HTR-8/SVneo (cell line): ENCODE results near the gene ASB2.

Experiments used
- DNase-seq: peaks from one replicate; pipeline ENCODE4 v3.0.0; 2011; ENCODE audit warnings: low spot score, mixed read lengths; ENCODE audit not compliant: insufficient read length
- FAIRE-seq: peaks from 2 replicates; lab custom pipeline; 2011; peaks lifted over from hg19 to GRCh38; lab: Jason Lieb, UNC

ASB2 gene

DNA sequence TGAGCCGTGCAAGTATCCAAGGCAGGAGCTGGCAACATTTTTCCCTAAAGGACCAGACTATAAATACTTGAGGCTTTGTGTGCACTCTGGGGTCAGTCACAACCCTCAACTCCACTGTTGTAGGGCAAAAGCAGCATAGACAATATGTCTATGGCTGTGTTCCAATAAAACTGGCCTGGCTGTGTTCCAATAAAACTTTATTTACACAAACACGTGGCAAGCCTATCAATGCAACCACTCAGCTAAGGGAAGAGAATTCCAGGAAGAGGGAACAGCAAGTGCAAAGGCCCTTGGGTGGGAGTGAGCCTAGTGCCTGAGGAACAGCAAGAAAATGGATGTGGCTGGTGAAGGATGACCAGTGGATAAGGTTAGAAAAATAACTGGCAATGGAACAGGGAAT, 60.6 kb downstream of the ASB2 start:
- FAIRE-seq (no peak), DNase-seq (no peak)

DNA sequence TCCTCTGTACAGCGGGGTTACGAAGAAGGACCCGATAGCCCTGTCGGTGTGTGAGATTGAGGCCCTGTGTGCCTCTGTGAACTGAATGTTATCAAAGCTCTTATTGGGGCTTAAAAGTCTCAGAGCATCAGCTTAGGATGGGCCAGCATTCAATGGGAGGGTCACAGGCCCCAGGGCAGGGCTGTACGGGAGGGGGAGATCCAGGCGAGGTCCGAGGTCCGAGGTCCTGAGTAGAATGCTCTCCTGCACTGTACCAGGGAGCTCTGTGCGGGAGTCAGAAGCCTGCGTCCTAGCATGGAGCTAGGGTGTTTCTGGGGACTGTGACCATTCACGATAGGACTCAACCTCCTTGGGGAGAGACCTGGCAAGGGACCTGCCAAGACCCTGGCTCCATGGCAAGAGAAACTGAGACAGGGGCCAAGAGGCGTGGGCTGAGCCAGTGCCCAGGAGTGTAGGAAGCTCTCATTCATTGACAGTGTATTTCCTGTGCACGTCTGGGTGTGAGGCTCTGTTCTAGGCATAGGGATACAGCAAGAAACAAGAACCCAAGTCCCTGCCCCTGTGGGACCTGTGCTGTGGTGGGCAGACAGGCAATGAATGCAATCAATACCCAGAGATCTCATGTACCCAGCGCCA, 61.2 kb downstream of the ASB2 start:
- no peak for DNase-seq
- FAIRE-seq, result no peak

DNA sequence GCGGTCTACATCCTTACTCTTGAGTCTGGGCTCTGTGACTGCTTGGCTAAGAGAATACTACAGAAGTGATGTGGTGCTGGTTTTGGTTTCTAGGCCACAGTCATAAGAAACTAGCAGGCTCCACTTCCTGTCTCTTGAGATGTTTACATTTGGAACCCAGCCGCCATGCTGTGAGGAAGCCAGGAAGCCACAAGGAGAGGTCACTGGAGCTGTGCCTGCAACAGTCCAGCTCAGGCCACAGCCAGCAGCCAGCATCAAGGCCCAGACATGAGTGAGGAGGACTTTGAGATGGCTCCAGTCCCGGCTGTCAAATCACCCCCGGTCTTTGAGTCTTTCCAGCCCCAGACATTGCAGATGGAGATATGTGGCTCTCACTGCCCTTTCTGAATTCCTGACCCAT, 62.1 kb downstream of the ASB2 start:
- FAIRE-seq, result no peak
- no peak for DNase-seq

DNA sequence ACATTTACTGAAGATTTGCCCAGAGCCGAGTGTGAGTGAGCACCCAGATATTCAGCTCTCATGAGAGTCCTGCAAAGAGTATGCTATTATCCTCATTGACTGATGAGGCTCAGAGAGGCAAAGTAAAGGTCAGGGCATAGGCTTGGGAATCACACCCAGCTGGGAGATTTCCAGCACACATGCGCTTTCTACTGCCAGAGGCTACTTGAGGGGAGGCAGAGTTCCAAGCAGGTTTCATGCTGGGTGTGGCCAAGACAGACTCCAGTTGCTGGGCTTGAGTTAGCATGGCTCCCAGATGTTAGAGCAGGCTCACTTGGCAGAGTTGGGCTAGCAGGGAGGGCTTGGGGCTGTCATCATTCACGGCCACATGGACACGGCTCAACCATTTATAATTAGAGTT, 63.6 kb downstream of the ASB2 start:
- FAIRE-seq, result no peak

DNA sequence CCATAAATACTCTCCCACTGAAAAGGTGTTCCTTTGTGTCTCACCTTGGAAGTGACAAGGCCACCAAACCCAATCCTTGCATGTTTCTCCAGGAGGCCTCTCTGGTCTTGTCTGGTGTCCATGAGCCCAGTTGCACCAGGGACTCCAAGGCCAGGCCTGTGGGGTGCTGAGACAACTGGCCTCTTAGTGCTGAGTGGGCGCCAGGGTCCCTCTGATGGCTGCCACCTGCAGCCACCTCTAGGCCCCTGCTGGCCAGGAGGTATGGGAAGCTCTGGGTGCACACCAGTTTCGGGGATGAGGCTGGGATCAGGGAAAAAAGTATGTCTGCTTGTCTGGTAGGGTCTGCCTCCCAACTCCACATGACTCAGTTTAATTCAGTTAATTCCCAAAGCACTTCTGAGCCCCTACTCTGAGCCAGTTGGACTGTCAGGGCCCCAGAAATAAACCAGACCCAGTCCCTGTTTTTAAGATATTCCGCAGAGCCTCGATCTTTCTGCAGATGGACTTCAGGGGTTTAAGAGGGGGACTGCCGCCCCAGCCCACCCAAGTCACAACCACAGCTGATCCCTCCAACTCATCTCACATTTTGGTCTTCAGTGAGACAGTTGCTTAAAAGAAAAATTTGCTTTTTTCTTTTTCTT, 64.3 kb downstream of the ASB2 start:
- FAIRE-seq, result no peak
- no peak for DNase-seq

More for the DNA sequence above, 63.6 kb downstream of the ASB2 start:
- no peak for DNase-seq

DNA sequence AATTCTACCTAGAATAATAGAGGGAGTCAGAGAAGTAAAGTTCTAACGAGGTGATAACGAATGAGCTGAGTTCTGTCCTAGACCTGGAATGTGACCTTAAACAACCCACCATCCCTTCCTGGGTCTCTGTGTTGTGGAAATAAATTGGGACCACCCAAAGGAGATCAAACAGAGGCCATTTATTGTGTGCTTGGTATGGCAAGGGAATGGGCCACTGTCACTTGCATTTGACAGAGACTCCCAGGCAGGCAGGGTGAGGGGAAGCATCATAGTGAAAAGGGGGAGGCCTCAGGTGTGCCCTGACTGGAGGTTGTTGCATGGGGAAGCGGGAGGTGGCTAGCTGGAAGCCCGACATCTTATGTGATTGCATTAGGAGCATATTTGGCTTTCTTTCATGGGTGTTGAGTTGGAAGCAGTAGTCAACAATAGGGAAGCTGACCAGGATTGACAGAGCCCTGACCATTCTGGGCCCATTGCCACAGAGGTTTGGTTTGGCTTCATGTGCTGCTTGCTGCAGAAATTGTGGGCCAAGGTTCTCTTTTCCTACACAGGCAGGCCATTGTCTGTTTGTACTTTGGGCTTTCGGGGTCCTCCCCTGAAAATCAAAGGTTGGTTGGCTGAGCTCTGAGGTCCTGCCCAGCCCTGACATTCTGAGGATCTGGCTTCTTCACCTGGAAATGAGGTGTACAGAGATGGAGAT, 66.8 kb downstream of the ASB2 start:
- DNase-seq (no peak), FAIRE-seq (no peak)

DNA sequence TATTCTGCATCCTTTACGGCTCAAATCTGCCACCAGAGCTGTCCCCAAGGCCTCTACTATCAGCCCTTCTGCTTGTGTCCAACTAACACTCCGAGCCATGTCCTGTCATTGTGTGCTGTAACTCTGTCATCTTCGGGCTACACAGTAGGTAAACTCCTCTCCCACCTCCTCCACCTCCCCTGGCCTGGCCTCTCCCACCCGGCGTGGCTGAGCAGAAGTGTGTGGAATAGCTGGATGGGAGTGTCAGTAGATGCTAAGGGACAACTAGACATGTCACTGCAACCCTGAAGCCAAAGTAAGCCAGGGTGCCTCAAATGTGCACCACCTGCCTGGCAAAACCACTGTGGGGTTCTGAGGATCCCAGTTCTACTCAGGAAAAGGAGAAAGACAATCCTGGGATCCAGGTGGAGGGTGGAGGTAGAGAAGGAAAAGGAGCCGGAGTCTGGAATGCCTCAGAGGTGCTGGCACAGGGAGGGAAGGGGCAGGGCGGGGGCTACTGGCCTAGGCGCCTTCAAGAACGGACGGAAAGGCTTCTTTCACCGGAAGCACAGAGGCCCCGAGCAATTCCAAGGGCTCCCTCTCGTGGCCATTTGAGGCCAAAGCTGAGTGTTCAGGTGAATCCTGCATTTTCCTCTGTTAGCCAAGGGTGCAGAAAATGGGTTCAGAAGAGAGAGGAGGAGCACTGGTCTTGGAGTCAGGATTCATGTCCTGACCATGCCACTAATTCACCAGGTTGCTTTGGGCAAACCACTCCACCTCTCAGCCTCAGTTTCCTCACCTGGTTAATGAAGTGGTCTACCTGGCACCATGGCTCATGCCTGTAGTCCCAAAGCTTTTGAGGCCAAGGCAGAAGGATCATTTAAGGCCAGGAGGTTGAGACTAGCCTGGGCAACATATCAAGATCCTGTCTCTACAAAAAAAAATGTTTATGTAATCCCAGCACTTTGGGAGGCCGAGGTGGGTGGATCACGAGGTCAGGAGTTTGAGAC, 69.7 kb downstream of the ASB2 start:
- FAIRE-seq (no peak), DNase-seq (peak; percentile 71)

DNA sequence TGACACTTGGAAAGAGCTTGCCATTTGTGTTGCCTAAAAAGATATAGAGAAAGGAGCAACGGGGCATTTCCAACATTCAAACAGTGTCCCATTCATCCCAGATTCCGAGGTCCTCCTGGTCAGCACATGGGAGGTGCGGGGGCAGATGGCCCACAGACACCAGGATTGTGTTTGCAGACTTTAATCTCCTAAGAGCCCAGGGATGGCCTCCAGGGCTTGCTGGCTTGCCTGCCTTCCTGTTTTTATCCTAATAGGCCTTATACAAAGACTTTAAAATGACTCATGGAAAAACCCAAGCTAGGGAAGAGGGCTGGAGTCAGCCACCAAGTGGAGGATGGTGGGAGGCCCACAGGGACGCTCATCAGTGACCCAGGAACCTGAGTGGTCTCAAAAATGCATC, 70.7 kb downstream of the ASB2 start:
- DNase-seq, result no peak
- FAIRE-seq, result no peak

DNA sequence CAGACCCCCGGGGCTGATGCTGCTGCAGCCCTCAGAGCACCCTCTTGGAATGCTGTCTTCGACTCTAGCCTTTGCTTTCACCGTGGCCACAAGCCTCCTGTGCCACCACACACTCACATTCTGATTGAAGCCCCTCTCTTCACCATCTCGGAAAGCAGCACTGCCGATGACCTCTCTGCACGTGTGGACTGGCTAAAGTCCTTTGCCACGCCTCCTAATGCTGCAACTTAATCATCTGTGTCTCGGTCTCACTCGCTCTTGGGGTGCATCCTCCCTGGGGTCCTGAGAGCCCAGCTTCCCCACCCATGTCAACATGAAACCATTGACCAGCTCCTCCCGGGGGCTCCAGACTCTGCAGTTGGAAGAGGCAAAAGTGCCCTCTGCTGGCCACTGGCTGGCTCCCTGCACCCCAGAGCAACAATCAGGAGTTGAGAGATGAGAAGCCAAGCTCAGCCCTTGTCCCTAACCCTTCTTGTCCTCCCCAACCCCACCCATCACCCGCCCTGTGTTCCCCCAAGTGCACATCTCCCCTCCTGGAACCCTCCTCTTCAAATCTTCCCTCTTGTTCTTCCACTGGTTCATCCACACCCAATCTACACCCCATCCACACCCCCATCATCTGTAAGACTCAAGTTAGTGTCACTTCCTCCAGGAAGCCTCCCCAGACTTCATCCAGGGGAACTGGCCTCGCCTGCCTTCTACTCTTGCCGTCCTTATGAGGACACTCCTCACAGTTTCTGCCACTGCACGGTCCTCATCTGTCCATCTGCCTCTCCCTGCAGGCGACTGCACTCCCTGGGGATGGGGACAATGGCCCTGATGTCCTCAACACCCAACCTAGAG, 72.8 kb downstream of the ASB2 start:
- peak; percentile 24 for DNase-seq
- no peak for FAIRE-seq

DNA sequence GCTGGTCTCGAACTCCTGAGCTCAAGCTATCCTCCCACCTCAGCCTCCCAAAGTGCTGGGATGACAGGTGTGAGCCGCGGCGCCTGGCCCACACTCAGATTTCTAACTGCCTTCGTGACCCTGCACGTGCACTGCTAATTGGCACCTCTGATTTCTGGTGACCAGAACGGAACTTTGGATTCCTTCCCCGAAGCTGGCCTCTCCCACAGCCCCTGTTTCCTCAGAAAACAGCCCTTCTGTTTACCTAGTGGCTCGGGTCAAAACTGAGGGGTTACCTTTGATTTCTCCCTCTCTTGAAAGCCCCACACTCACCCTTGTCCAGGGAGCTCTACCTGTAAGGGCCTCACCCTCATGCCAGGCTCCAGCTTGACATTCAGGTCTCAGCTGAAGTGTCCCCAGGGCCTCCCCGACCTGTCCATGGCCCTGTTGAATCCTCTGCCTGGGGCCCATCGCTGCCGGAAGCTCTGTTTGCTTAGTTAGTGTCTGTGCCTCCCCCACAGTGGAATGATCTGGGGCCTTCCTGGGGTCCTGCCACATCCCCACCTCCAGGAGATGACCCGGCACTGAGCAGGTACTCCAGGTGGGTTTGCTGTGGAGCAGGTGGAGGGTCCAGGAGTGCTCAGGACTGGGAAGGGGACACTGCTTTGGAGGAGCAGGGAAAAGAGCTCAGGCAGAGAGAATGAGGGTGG, 73.6 kb downstream of the ASB2 start:
- DNase-seq, result no peak
- FAIRE-seq, result no peak

DNA sequence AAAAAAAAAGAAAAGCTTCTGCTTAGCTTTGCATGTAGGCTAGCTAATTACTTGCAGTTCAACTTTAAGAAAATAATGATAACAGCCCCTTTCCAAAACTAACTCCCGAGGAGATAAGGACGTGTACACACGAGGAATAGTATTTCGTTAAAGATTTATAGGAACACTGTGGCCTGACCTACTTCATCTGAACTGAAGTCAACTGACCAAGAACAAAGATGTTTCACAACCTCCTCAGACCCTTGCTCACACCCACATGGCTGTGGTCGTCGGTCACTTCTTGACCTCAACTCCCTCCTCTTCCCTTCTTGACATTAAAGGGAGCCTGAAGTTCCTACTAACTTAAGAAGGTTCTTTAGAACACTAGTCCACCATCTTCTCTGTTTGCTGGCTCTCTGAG, 74.6 kb downstream of the ASB2 start:
- FAIRE-seq, result no peak
- no peak for DNase-seq

DNA sequence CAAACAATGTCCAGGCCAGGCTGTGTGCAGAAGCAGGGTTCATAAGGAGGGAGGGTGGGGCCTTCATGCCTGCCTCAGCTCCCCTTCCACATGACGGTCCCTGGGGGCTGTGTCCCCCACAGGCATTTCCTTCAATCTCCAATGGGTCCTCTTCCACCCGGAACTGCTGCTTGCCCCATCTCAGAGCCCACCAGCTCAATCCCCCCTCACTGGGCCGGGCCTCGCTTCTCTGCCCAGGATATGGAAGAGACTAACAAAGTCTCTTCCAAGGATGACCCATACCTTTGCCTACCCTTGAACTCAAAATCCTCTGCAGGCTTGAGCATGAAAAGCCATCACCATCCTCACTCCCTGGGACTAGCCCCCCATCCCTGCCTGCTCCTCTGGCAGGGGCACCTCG, 77.6 kb downstream of the ASB2 start:
- DNase-seq (no peak), FAIRE-seq (no peak)

DNA sequence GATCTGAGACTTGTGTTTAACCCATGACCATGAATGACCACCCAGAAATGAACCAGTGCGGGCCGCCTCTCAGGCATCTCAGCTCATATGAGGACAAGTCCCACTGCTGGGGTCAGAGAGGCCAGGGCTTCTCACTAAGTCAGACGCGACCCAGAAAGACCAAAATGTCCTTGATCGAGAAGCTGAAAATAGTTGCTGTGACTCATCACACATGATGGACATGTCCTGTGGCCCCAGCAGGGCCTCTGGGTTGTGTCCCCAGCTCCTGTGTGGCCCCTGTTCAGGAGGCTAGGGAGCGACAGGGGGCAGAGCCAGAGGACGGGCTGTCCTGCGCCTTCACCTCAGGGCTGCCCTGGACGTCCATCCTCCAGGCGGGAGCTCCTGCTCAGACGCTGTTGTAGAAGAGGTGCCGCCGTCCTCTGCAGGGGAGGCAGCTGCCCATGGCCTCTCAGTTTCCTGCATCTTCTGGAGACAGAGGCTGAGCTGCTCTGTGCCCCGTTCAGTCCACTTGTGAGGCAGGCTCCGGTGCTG, 78.2 kb downstream of the ASB2 start:
- FAIRE-seq, result no peak
- DNase-seq, result no peak

DNA sequence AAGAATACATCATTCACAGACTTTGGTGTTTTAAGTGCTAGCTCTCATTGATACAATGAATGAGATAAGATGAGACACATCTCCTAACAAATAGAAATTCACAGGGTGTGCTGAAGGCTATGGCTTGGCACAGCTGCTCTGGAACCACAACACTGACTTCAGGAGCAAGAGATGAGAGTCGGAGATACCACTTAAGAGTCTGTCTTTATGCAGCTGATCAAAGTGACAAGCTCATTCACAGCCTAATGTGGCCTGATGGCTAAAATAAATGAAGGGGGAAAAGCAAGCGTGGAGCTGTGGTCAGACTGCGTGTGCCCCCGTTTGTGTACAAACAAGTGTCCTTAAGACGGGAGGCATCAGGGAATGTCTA, 78.9 kb downstream of the ASB2 start:
- no peak for FAIRE-seq

DNA sequence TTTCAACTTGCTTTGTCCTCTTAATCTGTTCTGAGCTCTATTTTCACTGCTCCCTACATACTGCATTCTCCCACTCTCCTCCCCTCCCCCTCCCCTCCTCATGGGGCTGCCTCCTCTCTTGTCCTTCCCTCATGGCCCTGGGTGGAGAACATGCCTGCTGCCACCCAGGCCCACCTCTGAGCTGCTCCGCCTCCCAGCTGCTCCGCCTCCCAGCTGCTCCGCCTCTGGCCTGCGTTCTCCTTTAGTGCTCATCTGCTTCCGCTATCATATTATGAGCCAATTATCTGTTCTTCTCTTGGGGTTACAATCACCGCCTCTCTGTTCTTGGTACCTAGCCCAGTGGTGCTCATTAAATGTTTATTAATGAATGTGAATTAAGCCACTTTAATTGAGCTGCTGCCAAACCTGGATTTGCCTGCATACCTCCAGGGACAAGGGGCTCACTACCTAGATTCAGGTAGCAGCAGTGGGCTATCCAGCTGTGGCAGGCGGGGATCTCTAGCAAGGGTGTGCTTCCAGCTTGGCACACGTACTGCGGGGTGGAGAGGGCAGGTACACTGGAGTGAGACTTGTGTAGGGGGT, 81.3 kb downstream of the ASB2 start:
- FAIRE-seq (no peak), DNase-seq (no peak)

More for the DNA sequence above, 78.9 kb downstream of the ASB2 start:
- DNase-seq, result no peak

DNA sequence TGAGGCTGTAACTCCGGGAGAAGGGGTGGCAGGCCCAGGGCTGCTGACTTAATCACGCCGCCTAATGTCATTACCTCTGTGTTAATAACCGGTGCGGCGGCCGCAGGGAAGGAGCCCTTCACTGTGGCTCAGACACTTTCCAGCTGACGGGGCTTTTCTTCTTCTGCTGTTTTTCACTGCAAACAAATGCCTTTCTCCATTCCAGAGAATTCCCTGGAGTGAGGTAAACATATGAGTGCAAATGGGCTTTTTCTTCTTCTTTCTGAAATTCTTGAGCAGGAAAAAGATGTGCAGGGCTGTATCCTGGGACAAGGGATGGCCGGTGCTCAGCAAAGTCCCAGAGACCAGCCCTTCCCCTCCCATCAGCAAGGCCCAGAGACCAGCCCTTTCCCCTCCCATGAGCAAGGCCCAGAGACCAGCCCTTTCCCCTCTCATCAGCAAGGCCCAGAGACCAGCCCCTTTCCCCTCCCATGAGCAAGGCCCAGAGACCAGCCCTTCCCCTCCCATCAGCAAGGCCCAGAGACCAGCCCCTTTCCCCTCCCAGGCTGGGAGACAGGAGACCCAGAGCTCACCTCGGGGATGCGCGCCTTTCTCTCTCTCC, 82.6 kb downstream of the ASB2 start:
- no peak for DNase-seq
- no peak for FAIRE-seq

DNA sequence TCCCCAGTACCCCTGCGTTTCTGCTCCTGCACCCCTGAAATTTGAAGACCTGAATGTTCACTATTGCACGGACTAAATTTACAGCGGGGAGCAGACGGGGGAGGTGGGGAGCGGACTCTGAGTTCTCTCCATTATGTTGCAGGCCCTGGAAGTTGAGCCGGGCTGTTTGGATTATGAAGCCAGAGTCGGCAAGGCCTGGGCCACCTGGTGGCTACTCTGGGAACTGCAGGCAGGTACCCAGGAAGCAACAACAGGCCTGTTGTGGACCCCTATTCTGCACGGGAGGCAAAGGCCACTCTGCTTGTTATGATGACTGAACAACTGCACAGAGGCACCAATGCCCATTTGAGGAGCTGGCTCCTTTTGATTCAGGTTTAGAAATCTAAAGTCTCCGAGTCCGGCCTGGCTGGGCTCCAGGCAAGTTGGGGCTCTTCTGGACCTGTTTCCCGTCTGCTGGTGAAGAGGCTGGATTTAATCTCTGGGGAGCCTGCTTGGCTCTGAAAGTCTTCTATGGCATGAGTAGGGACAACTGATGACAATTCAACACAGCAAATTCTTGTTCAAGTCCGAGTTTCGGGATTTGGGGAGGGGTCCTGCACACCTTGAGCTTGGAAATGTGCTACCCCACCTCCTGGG, 83.3 kb downstream of the ASB2 start:
- peak; percentile 71 for DNase-seq
- peak; percentile 46 for FAIRE-seq

DNA sequence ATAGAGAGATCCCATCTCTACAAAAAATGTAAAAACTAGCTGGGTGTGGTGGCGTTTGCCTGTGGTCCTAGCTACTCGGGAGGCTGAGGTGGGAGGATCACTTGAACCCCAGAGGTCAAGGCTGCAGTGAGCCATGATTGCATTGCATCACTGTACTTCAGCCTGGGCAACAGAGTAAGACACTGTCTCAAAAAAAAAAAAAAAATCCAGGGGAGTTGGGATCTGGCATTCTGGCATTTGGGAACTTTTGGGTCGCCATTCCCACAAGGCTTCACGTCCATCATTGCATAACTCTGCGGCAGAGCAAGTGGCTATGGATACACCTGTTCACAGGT, 83.9 kb downstream of the ASB2 start:
- FAIRE-seq, result no peak
- no peak for DNase-seq
